Activated CD4-positive, alpha-beta memory T cell treated with anti-CD3 and anti-CD28 coated beads for 36 hours (primary cell): Measurements from ENCODE around the gene SDHA. TPM values are rescaled to one million over a fixed set of nuclear protein-coding genes. Genes with fewer than 3 reads are reported as not detected.
"Not testable (repeated sequence)": the region's sequence is repeated elsewhere in the genome, so short reads cannot be mapped to it uniquely, and the experiment has no call there.

Experiments
- CTCF ChIA-PET: fragments of 350-600 bp; sonication (Branson Sonifier 250); formaldehyde crosslinking; loops from one replicate; lab custom pipeline; 2021; ENCODE audit warnings: antibody characterized with exemption, inconsistent platforms; lab: Charles Lee
- POLR2A ChIA-PET: fragments of 350-600 bp; sonication (Branson Sonifier 250); formaldehyde crosslinking; loops from one replicate; lab custom pipeline; 2021; ENCODE audit warnings: antibody characterized with exemption; lab: Charles Lee
- DNase-seq: peaks from one replicate; pipeline ENCODE4 v3.0.0-alpha.2; 2020
- H3K27ac Mint-ChIP-seq: one replicate; pipeline ENCODE4 v1.8.0; 2021; ENCODE audit warnings: mixed read lengths
- H3K27me3 Mint-ChIP-seq: one replicate; pipeline ENCODE4 v1.8.0; 2021; ENCODE audit warnings: mixed read lengths
- H3K36me3 Mint-ChIP-seq: one replicate; pipeline ENCODE4 v1.8.0; 2021; ENCODE audit warnings: mixed read lengths
- H3K4me1 Mint-ChIP-seq: one replicate; pipeline ENCODE4 v1.8.0; 2021; ENCODE audit warnings: low read depth, mixed read lengths
- H3K4me3 Mint-ChIP-seq: one replicate; pipeline ENCODE4 v1.8.0; 2021; ENCODE audit warnings: mild to moderate bottlenecking, mixed read lengths
- H3K9me3 Mint-ChIP-seq: one replicate; pipeline ENCODE4 v1.8.0; 2021; ENCODE audit warnings: mixed read lengths
- intact Hi-C: fragments of 100-400 bp; cut with micrococcal nuclease; formaldehyde crosslinking; loops from one replicate; pipeline ENCODE4 v1.15.1; 2023
- total RNA-seq, 2 experiments: library from RNA; stranded (reverse); gene quantifications; one replicate each; pipeline ENCODE4 v1.2.3, GENCODE V29; 2021

SDHA gene
- total RNA-seq, 2 experiments from 2014 or later, result 142 to 143 TPM

GRCh38 chr5:302416-302815 is 84.3 kb downstream of the SDHA start:
- H3K27ac Mint-ChIP-seq, DNase-seq, H3K27me3 Mint-ChIP-seq, intact Hi-C loops, H3K4me3 Mint-ChIP-seq, H3K9me3 Mint-ChIP-seq, CTCF ChIA-PET: not testable (repeated sequence)
- H3K4me1 Mint-ChIP-seq, result peaks cover 18% of the 10 kb centered on the region
- POLR2A ChIA-PET, result interaction anchor here (0.6 kb wide), 1 partner anchor 751 kb away, joined by 4 read pairs; no protein-coding TSS in a partner anchor
- H3K36me3 Mint-ChIP-seq, result peaks cover 11% of the 10 kb centered on the region

GRCh38 chr5:302966-303365 is 84.8 kb downstream of the SDHA start:
- H3K4me3 Mint-ChIP-seq, result no peak overlapping the region
- H3K9me3 Mint-ChIP-seq, result no peaks in the 10 kb centered on the region
- intact Hi-C loops, result no loop called here
- ChIA-PET POLR2A (no interaction called here), CTCF (no interaction called here)
- H3K36me3 Mint-ChIP-seq, result peaks cover 13% of the 10 kb centered on the region
- no peak overlapping the region for H3K27ac Mint-ChIP-seq
- no peak for DNase-seq
- H3K27me3 Mint-ChIP-seq, result no peaks in the 10 kb centered on the region
- peaks cover 16% of the 10 kb centered on the region for H3K4me1 Mint-ChIP-seq

GRCh38 chr5:303741-304140 is 85.6 kb downstream of the SDHA start:
- H3K27me3 Mint-ChIP-seq, CTCF ChIA-PET, DNase-seq, H3K9me3 Mint-ChIP-seq, H3K27ac Mint-ChIP-seq, H3K4me3 Mint-ChIP-seq, intact Hi-C loops, POLR2A ChIA-PET: not testable (repeated sequence)
- Mint-ChIP-seq H3K4me1 (peaks cover 16% of the 10 kb centered on the region), H3K36me3 (peaks cover 13% of the 10 kb centered on the region)

GRCh38 chr5:305050-305449 is 86.9 kb downstream of the SDHA start:
- Mint-ChIP-seq H3K27ac (no peak overlapping the region), H3K4me1 (peaks cover 16% of the 10 kb centered on the region), H3K36me3 (peaks cover 13% of the 10 kb centered on the region), H3K9me3 (no peaks in the 10 kb centered on the region), H3K27me3 (no peaks in the 10 kb centered on the region), H3K4me3 (no peak overlapping the region)
- ChIA-PET CTCF (no interaction called here), POLR2A (no interaction called here)
- peak; percentile 3 for DNase-seq
- intact Hi-C loops, result no loop called here

- H3K27me3 Mint-ChIP-seq, result no peaks in the 10 kb centered on the region
- intact Hi-C loops, result no loop called here
- peaks cover 13% of the 10 kb centered on the region for H3K36me3 Mint-ChIP-seq
- no peak for DNase-seq
- H3K9me3 Mint-ChIP-seq, result no peaks in the 10 kb centered on the region
- H3K4me1 Mint-ChIP-seq, result peaks cover 16% of the 10 kb centered on the region
- no peak overlapping the region for H3K4me3 Mint-ChIP-seq
- POLR2A ChIA-PET, result no interaction called here
- CTCF ChIA-PET, result no interaction called here
- no peak overlapping the region for H3K27ac Mint-ChIP-seq
Observed at GRCh38 chr5:305459-305858, 87.3 kb downstream of the SDHA start.

GRCh38 chr5:306011-306805 is 88.1 kb downstream of the SDHA start:
- Mint-ChIP-seq H3K9me3 (no peaks in the 10 kb centered on the region), H3K4me1 (peaks cover 12% of the 10 kb centered on the region), H3K4me3 (no peak overlapping the region), H3K27ac (no peak overlapping the region), H3K27me3 (no peaks in the 10 kb centered on the region), H3K36me3 (peaks cover 13% of the 10 kb centered on the region)
- intact Hi-C loops, result no loop called here
- peak; percentile 2 for DNase-seq
- ChIA-PET CTCF (no interaction called here), POLR2A (no interaction called here)

Other genes starting within 250 kb of the SDHA start
- gene PLEKHG4B, start 126.2 kb upstream of the SDHA start, total RNA-seq, result not detected
- not detected for gene LRRC14B, start 26.8 kb upstream of the SDHA start, total RNA-seq
- gene CCDC127, start 167 bp upstream of the SDHA start, total RNA-seq, result 1 to 10 TPM; 4.3 to 5.0 TPM
- 10 to 100 TPM; 81.6 to 83.8 TPM for gene PDCD6, start 53.3 kb downstream of the SDHA start, total RNA-seq
- 10 to 100 TPM; 16.7 to 16.8 TPM for gene AHRR, start 103.4 kb downstream of the SDHA start, total RNA-seq
- 10 to 100 TPM; 49.9 to 54.5 TPM for gene EXOC3, start 224.9 kb downstream of the SDHA start, total RNA-seq